Uterus (tissue), 2 donors: ENCODE data around the gene CCNL2.

Source experiments
- CTCF ChIP-seq, 4 experiments: fragments of 200-600 bp in 2 of 4; fragments of 450-650 bp in 2 of 4; sonication (generic) in 2 of 4; IDR thresholded peaks; one replicate each; pipeline ENCODE4 v1.5.1; 2016 to 2019; ENCODE audit warnings: antibody characterized with exemption in 4 of 4, mild to moderate bottlenecking in 2 of 4, moderate library complexity in 1 of 4
- POLR2A ChIP-seq, 2 donors: fragments of 450-650 bp; IDR thresholded peaks; one replicate each; pipeline ENCODE4 v1.6.1; 2016; ENCODE audit warnings: antibody characterized with exemption in 2 of 2, mild to moderate bottlenecking in 1 of 2, moderate library complexity in 1 of 2

- no peak for TF ChIP-seq CTCF (IDR thresholded peaks at IDR 0.05)
- no peak for TF ChIP-seq POLR2A (IDR thresholded peaks at IDR 0.05)
Measured at GRCh38 chr1:1415751-1416150, 16.6 kb upstream of the CCNL2 start.
